ENCODE measurements around the gene FGF11.

FGF11 gene

DNA sequence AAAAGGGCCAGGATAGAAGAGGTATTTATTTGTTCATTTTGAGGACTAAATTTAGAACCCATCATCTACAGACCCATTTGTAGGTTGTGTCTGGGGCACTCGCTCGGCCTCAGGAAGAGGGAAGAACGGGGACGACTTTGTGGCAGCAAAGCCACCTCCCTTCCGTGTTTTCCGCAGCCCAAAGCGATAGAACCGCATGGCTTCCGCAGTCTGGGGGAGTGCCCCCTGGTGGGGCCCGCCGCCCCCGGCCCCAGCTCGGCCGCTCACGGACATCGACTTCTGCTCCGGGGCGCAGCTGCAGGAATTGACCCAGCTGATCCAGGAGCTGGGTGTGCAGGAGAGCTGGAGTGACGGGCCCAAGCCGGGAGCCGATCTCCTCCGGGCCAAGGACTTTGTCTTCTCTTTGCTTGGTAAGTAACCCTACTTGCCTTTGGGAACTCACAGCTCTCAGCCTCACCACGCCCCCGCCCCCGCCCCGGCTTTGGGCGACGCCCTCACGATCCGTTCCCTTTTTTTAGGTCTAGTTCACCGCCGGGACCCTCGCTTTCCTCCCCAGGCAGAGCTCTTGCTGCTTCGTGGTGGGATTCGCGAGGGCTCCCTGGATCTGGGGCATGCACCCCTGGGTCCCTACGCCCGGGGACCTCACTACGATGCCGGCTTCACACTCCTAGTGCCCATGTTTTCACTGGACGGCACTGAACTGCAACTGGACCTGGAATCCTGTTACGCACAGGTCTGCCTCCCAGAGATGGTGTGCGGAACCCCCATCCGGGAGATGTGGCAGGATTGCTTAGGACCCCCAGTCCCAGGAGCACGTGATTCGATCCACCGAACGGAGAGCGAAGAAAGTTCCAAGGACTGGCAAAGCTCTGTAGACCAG, 3.4 kb upstream of the FGF11 start:
- no peak for DNase-seq

DNA sequence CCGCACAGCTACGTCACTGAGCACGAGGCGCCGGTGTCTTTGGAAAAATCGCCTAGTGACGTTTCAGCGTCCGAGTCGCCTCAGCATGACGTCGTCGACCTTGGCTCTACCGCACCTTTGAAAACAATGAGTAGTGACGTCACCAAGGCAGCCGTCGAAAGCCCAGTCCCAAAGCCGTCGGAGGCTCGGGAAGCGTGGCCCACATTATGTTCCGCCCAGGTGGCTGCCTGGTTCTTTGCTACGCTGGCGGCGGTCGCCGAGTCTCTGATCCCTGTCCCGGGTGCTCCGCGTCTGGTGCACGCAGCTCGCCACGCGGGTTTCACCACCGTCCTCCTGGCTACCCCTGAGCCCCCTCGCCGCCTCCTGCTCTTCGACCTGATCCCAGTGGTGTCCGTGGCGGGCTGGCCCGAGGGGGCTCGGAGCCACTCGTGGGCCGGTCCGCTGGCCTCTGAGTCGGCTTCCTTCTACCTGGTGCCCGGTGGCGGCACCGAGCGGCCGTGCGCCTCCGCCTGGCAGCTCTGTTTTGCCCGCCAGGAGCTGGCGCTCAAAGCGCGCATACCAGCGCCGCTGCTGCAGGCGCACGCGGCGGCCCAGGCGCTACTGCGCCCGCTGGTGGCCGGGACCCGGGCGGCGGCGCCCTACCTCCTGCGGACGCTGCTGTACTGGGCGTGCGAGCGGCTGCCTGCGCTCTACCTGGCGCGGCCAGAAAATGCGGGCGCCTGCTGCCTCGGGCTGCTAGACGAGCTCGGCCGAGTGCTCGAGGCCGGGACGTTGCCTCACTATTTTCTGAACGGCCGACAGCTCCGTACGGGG, 2.5 kb upstream of the FGF11 start:
- no peak for DNase-seq

DNA sequence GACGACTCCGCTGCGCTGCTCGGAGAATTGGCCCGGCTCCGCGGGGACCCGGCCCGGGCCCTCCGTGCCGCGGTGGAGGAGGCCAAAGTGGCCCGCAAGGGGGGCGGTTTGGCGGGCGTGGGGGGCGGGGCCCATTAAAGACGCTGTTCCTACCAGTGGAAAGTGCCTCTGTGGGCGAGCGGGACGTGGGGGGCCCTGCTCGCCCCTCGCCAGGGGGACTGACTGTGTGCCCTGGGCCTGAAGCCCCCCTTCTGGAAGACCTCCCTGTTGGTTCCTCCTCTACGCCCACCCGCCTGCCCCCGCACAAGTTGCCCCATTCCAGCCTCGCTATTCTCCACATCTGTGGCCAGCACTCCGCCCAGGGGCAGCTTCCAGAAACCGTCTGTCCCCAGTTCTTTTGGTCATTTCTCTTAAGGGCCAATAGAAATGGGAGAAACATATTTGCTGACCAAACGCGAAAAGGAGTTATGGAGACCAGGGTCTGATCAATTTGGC, 1.9 kb upstream of the FGF11 start:
- no peak for DNase-seq

DNA sequence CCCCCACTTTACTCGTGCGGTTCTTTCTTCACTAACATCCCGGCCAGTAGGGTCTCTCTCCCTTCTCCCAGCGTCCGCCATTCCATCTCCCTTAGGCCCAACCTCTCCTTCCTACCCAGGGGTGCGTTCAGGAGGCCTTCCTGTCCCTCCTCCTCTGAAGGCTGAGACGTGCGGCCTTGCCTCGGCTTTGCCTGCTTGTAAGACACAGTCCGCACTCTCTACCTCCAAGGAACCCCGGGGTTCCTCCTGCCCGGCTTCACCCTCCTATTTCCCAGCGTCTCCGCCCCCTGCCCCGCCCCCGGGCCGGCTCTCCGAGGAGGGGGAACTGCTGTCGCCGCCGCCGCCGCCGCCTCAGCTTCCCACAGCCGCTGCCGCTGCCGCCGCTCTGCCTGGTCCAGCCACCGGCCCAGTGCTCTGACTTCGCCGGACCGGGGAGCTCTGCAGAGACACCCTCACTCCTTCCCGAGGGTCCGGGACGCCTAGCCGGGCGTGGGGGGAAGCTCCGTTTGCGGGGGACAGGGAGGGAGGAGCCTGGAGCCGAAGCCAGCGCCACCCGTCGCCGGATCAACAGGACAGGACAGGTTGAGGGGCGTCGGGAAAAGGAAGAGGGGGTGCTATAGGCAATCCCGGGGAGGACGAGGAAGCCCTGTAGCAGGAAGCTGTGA, 1.2 kb upstream of the FGF11 start:
- no peak for DNase-seq

DNA sequence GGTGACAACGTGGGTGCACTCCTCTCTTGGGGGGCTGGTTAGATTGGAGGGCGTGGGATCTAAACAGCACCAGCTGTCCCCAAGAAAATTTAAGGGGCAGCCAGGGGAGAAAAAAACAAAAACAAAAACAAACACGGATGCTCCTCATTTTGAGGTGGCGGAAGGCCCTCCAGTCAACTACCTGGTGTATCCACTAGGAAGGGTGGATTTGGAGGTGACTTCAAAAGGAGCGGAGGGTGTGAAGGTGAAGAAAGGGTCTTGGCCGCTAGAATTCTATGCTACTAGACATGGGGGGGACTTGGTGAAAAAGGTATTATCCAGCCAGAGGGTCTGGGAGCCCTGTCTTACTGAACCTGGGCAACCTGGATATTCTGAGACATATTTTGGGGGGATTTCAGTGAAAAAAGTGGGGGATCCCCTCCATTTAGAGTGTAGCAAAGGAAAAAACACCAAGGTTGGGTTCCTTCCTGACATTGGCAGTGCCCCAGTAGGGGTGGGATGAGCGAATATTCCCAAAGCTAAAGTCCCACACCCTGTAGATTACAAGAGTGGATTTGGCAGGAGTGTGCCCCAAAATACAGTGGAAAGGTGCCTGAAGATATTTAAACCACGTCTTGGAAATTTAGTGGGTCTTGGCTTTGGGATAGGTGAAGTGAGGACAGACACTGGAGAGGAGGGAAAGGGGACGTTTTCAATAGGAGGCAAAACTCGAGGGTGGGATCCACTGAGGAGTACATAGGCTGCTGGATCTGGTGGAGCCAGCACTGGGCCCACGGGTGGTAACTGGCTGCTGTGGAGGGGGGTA, 454 bp upstream of the FGF11 start:
- DNase-seq, result no peak

DNA sequence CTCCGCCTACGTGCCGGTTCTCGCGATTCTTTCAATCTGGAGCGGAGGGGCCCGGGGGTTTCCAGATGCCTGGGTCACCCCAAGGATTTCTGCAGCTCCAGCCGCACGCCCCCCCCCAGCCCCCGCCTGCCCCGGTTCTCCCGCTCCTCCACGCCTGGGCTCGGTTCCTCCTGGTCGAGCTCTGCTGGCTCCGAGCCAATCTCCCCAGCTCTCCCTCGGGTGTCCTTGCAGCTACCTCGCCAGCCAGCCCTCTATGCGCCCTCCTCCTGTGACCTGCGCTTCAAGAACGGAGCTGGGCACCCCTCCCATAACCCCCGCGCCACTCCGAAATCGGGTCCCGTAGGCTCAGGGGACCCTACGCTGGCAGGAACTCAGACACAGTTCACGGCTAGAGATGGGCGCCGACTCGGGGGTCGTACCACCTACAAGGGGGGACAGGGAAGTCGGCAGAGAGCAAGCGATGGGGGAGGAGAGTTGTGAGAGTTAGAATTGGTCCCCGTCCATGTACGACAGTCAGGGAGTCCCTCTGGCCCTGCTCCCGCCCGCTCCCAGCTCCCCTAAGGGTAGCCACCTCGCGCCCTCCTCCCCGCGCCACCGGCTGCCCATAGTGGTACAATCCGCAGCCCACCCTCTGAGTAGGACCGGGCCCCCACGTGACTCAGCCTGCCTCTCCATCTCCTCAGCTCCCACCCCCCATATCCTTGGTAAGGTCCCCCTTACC, 961 bp downstream of the FGF11 start:
- no peak for DNase-seq

DNA sequence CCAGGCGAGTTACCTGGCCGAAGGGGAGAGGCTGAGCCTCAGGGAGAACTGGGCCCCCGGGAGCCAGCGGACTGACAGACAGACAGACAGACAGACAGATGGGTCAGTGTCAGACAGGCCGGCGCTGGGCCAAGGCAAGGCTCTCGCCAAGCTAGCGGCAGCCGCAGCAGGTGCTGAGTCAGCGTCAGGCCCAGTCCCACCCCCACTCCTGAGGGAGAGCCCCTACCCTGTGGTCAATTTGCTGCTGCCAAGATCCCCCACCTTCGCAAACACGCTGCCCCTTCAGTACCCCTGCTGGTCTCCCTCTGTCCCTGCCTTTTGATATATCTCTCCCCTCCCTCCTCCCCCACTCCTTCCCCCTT, 1.5 kb downstream of the FGF11 start:
- no peak for DNase-seq

DNA sequence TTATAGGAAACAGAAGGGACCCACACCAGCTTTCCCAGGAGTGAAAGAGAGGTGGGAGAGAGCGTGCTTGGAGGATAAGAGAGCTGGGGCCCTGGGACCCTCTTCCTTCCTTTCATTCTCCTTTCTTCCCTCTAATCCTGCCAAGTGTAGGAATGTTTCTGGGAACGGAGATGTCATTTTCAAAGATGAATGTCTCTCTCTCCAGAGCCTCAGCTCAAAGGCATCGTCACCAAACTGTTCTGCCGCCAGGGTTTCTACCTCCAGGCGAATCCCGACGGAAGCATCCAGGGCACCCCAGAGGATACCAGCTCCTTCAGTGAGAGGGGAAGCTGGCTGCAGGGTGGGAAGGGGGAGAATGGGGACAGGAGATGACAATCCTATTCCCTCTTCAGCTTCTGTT, 2.0 kb downstream of the FGF11 start:
- DNase-seq, result no peak

DNA sequence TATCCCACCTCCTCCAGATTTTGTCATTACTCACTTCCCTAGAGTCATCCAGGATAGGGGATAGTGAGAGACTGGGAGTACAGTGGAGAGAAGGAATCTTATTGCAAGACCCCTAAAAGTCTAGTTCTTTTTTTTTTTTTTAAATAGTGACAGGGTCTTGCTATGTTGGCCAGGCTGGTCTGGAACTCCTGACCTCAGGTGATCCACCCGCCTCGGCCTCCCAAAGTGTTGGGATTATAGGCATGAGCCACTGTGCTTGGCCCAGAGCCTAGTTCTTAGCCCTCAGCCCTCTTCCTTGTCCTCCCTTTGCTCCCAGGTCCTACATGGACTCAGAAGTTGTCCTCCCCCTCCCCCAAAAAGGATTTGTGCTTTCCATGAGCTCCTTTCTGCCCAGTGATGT, 2.8 kb downstream of the FGF11 start:
- no peak for DNase-seq

DNA sequence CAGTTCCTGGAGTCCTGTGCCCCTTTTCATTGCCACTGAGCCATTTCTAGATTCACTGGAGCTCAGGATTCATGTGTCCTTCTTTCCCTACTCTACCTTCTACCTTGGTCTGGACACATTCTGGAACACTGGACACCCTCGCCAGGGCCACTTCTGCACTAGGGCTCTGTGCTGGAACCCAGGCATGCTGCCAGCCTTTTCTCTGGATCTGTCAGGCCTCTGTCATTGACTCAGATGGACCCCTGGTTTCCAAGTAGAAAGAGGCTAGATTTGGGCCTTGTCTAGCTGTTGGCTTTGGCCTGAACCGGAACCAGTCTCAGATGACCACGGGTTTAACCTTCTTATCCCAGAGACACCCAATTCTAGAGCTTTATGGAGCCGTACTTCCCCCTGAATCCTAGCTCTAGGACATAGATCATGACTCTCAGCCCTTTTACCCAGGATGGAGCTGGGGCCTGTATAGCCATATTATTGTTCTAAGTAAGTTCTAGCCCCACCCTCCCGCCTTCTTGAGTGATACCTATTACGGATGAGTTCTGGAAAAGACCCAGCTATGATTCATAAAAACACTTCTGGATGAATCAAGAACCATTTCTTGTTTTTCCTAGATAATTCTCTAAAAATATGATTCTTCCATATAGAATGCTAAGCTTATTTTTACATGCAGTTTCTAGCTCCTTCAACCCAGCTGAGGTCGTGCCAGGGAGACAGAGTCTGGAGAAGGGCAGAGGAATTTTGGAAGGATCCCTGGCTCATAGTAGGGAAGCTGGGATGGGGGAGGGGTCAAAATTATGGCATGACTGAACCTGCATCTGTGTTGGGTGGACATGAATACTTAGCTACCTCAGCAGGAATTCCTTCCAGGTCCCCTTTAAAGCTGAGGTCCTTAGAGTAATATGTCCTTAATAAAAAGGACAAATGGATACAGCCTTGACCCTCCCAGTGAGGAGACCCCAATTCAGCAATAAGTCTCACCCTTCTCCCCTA, 4.5 kb downstream of the FGF11 start:
- DNase-seq, result no peak

DNA sequence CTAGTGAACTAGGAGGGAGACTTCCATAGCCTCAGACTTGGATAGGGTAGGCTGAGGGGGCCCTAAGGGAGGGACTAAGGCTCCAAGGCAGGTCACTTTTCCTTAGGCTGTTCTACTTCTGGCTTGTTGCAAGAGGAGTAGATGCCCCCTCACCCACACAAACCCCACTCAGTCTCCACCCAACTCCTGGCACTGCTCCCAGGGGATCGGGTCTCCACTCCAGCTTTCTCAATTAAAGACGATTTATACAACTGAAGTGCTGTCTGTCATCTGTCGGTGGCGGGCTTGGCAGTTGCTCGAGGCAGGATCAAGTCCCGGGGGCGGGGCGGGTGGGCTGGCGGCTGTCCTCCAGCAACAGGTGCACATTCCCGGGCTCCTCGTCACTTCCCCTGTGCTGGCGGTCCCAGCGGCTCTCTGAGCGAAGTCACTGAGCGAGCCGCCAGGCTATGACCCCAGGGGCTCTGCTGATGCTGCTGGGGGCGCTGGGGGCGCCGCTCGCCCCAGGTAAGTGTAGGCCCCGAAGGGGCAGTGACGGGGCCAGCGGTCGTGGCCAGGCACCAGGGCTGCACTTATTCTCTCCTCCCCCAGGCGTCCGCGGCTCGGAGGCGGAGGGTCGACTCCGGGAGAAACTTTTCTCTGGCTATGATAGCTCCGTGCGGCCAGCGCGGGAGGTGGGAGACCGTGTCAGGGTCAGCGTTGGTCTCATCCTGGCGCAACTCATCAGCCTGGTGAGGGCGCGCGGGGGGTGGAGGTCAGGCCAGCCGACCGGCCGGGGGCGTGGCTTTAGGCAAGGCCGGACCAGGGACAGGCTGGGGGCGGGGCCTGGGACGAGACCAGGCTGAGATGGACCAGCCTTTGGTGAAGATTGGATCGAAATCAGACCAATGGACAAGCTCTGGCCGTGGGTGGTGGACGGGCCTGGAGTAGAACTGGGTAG, 5.6 kb downstream of the FGF11 start, which contains the start of gene CHRNB1:
Gene CHRNB1, plus strand, starts transcription at position 380 of the 937 bp plus-strand sequence. Its CDS starts 67 bp downstream, at position 447.
- DNase-seq, result no peak

DNA sequence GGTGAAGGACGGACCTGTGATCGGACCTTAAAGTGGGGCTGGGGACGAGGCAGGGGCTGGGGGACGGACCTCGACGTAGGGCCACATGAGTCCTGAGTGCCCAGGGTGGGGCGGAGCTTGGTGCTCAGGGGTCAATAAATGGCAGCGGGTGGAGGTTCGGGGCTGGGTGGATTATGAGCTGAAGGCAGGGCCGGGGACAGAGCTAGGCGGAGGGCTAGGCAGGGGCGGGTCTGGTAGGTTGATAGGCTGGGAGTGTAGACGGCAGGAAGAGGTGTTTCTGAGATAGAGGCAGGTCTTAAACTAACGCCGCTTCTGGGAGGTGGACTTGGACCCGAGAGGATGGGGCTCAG, 6.3 kb downstream of the FGF11 start:
- no peak for DNase-seq

DNA sequence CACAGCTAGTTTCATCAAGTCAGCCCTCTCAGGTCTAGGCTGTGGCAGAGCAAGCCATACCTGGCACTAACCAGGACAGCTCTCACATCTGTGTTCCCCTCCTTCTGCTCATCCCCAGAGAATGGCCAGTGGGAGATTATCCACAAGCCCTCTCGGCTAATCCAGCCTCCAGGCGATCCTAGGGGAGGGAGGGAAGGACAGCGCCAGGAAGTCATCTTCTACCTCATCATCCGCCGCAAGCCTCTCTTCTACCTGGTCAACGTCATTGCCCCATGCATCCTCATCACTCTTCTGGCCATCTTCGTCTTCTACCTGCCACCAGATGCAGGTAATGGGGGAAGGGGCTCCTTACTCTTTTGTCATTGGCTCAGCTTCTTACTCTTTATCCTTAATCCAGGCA, 9.1 kb downstream of the FGF11 start:
- DNase-seq, result no peak

DNA sequence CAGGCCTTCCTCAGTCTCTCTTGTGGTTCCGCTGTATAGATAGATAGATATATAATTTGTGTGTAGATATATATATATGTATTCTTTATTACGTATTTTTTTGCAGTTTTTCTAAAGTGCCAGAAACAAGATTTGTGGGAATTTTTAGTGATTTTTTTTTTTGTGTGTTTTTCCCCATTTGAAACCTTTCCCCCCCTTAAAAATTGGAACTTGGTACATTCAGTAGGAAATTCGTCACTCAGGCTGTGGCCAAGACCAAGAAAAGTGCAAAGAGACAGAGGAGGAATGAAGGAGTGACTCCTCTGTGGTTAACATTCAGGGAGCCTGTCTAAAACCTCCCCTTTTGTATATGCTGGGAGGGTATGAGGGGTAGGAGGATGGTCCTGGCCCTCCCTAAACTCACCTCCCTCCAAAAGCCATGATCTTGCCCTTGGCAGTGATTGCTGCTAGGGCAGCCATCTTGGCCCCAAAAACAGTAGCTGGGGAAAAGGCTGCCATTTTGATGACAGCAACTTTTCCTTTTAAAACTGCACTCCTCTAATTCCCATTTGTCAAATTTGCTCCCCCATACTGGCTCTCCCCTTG, 20.7 kb downstream of the FGF11 start:
- DNase-seq, result no peak

DNA sequence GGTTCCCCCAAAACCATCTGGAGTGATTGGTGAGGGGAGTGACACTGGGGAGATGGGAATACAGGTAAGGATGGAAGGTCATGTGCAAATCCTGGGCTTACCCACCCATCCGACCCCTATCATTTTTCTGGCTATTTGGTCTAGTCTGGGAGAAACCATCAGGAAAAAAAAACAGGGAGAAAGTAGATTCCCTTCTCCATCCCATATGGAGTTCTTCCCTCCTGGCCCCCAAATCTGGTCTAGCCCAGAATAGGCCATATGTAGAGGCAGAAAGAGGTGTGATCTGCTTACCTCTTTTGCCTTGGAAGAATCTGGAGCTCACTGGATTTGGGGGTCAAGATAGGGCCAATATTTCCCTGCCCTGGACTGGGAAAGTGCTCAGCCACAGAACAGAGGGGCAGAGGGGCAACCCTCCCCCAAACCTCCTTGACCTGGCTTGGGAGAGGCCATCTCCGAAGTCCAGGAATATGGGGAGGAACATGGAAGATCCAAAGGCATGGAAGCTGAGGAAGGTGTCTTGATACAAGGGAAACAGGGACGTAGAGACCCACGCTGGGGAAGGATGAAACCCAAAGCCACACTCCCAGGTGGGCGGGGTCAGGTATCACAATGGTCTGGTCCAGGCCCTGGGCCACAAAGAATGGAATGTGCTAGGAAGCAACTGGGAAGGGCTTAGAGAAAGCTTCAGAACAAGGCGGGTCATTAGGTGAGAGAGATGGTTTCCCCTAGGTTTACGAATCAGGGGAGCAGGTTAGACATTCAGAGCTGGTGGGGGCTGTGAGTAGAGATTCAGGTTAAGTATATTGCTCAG, 21.7 kb downstream of the FGF11 start:
- DNase-seq, result no peak

DNA sequence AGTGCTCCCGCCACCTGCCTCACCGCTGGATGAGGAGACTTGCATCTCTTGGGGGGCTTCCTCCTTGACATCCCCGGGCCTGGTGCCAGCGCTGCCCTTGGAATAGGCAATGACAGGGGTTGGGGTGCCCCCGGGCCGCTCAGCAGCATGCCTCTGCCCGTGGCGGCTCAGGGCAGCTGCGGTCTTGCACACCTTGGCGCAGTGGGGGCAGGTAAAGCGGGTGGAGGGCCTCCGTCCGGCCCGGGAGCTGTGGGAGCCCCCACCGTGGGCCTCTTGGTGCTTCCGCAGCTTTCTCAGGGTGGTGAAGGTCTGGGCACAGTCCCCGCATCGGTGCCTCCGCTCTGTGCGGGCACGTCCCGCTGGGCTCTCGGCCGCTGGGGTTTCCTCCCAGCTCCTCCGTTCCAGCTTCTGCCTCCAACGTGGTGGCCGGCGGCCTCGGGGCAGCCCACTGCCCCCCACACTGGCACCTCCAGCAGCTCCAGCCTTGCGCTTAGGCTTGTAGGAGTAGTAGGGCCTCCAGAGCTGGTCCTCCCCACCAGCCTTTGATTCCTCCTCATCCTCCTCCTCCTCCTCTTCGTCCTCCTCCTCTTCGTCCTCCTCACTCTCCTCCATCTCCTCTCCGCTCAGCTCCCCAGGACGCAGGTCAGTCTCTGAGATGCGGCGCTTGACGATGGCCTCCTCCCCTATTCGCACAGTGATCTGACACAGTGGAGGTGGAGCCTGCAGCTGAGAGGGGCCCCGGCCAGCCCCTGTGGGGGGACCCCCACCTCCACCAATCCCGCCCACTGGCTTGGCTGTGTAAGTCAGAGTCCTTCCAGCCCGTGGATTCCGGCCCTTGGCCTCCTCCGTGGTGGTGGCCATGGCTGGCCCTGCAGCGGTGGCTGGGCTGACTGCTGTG, 23.4 kb downstream of the FGF11 start:
- no peak for DNase-seq

DNA sequence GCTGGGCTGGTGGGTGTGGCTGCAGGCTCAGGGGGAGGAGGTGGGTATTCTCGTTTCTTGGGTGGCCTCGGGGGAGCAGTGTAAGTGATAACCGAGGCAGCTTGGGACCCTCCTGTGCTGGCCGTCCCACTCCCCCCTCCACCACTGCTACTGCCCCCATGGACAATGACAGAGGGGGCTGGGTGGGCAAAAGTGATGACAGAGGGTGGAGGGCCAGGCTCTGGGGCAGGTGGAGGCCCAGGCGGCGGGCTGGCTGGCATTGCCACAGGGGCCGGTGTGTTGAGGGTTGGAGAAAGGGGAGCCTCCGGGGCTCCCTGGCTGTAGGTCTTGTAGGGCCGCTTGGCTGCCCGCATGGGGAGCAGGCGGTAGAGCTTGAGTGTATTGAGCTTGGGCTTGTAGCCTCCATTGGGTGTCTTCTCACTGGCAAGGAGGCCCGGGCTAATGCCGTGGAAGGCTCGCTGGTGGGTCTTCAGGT, 24.1 kb downstream of the FGF11 start:
- DNase-seq, result no peak
